ENCODE measurements around the gene FAM131B.
"Not testable (repeated sequence)": the region's sequence is repeated elsewhere in the genome, so short reads cannot be mapped to it uniquely, and the experiment has no call there.

FAM131B gene

DNA sequence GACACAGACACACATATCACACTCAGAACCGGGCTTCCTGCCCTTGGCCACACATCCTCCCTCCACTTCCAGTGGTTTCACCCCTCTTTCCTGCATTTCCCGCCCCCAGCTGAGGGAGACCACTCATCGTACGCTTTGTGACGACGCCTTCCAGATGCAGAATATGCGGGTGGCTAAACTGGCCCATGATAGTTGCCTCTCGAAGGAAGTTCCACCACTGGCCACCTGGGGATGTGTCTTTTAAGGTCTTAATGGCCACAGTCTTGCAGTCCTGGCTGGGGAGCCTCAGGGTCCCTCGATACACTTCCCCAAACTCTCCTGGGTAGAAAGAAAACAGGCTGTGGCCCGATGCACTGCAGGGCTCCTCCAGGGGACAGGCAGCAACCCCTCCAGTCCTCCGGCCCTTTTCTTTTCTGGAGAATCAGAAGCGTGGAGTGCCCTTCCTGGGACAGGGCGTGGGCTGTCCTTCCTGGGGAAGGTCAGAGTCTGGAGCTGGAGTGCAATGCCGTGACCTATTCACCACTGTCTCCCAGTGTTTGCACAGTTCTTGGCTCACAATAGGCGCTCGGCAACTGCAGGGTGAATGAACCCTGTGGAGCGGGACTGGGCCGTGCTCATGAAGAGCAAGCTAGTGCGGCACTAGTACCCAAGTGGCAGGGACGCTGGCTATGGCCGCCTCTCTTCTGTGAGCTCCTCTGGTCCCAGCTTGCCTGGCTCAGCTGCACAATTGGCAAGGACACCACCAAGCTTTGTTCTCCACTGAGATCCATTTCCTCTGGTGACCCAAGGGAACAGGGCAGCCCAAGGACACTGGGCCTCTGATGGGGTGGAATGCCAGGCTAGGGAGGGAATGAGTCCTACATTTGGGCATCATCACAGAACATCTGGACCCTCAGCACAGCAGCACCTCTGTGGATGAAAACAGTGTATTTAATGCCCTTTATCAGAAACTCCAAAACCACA is 33.0 kb upstream of the FAM131B start:
- DNase-seq (ENCODE audit: low spot score), result peak; percentile 55

DNA sequence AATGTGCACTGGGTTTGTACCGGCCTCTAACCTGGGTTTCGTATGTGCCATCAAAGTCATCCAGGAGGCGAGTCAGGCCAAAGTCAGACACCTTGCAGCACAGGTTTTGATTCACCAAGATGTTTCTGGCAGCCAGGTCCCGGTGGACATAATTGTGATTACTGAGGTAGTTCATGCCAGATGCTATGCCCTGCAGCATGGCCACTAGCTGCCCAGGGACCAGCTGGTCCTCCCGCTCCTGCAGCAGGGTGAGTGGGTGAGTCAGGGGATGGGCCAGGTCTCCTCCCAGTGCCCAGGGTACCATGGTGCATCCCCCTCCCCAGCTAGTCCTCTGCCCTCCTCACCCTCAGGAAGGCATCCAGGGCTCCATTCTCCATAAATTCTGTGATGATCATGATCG is 32.3 kb upstream of the FAM131B start:
- DNase-seq (ENCODE audit: low spot score), result no peak

- DNase-seq (ENCODE audit: low spot score), result no peak
Measured at GRCh38 chr7:143394068-143394467, 31.6 kb upstream of the FAM131B start.

DNA sequence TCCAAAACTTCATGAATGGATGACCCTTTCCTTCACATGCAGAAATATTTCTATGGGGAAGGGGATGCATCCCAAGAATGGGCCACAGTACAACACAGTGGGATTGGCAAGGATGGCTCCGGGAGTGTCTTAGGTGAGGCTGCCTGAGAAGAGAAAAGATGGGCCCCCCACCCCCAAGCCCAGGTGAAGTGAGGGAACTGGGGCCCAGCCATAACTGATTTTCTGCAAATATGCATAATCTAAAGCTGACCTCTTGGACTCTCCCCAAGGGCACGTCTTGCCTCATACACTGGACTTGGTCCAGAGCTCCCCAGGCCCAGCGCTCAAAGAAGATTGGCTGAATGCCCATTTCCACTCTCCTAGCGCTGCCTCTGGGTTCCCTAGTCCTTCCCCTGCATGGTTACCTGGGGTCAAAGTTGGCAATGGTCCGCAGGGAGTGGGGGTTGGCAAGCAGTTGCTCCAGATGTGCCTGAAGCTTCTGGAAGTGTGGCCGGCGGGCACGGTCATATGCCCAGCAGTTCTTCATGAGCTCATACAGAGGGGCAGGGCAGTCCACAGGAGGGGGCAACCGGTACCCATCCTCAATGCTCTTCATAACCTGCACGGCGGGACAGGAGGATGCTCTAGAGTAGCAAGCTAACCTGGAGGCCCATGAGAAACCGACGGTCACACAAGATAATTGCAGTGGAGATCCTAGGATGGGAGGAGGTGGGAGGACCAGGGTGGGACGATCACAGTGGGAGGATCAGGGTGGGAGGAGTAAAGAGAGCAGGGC is 30.9 kb upstream of the FAM131B start:
- no peak for DNase-seq (ENCODE audit: low spot score)

DNA sequence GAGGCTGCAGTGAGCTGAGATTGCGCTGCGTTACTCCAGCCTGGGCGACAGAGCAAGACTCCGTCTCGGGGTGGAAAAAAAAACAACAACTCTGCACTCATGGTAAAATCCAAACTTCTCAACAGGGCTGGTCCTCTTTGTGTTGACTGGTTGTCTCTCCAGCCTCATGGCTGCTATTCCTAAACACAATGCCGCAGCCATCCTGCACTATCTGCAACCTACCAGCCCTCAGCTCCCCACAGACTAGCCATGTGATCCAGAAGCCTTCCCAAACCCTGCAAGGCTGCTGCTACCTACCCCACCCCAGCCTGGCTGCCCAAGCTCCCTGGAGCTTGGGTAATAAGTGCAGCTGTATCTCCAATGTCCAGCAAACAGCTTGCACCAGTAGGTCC is 30.4 kb upstream of the FAM131B start:
- DNase-seq (ENCODE audit: low spot score), result no peak

DNA sequence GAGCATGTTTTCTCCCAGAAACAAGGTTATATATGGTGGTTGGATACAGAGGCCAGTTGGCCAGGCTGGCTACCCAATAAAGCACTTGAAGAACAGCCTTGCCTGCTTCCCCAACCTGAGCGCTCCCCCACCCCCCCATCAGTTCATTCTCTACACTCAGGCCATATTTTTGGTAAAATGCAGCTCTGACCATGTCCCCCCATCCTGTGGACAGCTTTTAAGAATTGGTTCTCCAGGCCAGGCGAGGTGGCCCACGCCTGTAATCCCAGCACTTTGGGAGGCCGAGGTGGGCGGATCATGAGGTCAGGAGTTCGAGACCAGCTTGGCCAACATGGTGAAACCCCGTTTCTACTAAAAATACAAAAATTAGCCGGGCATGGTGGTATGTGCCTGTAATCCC is 29.9 kb upstream of the FAM131B start:
- DNase-seq (ENCODE audit: low spot score), result not testable (repeated sequence)

- no peak for DNase-seq (ENCODE audit: low spot score)
Measured at GRCh38 chr7:143391462-143392404, 29.2 kb upstream of the FAM131B start.

GRCh38 chr7:143390773-143391317 is 28.3 kb upstream of the FAM131B start:
- no peak for DNase-seq (ENCODE audit: low spot score)

- no peak for DNase-seq (ENCODE audit: low spot score)
Measured at GRCh38 chr7:143390104-143390772, 27.7 kb upstream of the FAM131B start.

DNA sequence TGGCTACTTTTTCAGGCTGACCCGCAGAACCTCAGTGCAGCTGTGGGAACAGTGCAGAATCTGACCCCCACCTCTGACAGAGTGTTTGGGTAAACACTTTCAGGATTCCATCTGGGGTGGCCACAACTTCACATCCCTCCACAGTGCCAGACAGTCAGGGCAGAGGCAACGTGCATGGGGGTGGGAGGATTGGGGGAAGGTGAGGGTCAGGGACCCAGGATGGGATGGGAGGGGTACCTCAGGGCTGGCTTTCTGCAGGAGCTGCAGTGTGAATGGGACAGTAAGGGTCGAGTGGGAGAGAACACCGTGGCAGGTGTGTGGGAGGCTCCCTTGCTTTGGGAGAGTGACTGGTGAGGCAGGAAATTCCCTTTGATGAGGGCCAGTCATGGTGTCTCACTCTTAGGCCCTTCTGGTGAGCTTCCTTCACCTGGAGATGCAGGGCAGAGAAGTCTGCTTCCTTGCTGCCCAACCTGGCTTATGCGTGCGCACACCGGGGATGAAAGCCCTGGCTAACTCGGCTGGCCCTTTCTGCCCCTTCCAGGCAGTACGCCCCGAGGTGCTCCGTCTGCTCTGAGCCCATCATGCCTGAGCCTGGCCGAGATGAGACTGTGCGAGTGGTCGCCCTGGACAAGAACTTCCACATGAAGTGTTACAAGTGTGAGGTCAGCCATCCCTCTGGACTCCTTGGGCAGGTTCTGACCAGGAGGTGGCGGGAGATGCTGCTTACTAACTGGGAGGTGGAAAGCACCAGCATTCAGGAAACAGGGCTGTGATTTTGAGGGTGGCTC is 27.0 kb upstream of the FAM131B start:
- no peak for DNase-seq (ENCODE audit: low spot score)

DNA sequence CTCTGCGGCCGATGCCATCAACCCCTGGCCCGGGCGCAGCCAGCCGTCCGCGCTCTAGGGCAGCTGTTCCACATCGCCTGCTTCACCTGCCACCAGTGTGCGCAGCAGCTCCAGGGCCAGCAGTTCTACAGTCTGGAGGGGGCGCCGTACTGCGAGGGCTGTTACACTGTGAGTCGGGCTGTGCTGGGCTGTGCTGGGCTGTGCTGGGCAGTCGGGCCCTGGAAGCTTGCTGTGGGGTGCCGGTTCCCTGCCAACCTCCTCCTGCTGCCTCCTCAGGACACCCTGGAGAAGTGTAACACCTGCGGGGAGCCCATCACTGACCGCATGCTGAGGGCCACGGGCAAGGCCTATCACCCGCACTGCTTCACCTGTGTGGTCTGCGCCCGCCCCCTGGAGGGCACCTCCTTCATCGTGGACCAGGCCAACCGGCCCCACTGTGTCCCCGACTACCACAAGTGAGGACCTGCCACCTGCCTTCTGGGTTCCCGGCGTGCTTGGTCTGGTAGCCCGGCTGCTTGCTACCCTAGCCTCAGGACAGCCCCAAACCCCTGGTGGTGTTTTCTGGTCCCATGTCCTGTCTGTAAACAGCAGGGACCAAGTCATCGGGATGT is 26.1 kb upstream of the FAM131B start:
- no peak for DNase-seq (ENCODE audit: low spot score)

DNA sequence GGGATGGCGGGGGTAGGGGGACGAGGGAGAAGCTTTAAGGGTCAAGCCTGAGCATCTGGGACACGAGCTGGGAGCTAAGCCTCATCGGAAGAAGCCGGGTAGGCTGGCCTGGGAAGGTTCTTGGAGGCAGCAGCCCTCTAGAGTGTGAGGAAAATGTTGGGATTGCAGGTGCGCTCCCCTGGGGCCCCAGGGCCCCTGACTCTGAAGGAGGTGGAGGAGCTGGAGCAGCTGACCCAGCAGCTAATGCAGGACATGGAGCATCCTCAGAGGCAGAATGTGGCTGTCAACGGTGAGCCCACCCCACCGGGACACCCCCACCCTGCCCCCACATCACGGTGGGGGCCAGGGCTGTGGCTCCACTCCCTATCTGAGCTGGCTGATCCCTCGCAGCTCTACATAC is 25.5 kb upstream of the FAM131B start:
- no peak for DNase-seq (ENCODE audit: low spot score)

- DNase-seq (ENCODE audit: low spot score), result no peak
Measured at GRCh38 chr7:143387156-143387975, 24.9 kb upstream of the FAM131B start.

- no peak for DNase-seq (ENCODE audit: low spot score)
Measured at GRCh38 chr7:143385891-143386781, 23.6 kb upstream of the FAM131B start.

DNA sequence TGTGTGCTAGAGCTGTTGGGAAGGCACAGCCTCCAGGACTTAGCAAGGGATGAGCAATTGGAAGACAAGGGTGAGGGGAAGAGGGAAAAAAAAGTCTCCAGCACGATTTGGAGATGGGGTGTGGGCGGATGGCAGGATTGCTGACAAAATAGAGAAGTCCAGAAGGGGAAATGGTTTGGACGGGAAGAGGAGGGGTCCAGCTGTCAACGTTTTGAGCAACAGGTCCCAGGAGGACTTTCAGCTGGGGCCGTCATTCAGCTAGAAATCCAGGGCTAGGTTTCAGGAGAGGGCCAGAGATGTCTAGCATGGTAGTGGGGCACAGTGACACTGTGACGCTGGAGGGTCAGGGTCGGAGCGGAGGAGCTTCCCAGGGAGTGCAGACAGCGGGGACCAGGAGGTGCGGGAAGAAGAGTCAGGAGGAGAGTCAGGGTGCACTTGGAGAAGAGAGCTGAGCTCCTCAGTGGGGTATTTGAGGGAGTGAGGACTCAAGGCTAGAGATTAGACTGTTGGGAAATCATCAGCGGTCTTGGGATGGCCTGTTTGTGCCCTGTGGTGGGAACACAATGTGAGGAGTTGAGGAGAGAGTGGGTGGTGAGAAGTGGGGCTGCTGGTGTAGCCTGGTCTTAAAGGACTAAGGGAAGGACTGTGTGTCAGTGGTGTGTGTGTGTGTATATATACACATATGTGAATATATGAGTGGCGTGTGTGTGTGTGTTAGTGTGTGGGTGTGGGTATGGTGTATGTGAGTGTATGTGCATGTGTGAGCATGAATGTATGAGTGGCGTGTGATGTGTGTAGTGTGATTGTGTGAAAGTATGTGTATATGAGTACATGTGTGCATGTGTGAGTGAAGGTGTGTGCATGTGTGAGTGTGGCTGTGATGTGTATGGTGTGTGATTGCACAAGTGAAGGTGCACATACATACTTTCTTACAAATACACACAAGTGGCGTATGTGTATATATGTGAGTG is 22.4 kb upstream of the FAM131B start:
- DNase-seq (ENCODE audit: low spot score), result no peak

GRCh38 chr7:143384148-143384547 is 21.6 kb upstream of the FAM131B start:
- no peak for DNase-seq (ENCODE audit: low spot score)

- DNase-seq (ENCODE audit: low spot score), result no peak
Measured at GRCh38 chr7:143383642-143383957, 21.1 kb upstream of the FAM131B start.
